ENCODE measurements around the gene TYMP. TPM values are rescaled to one million over a fixed set of nuclear protein-coding genes. Genes with fewer than 3 reads are reported as not detected.
A peak's percentile ranks its signal among the peaks of the same experiment; 100 is the strongest.

The TYMP gene
- total and polyA plus RNA-seq, 10 of the 15 experiments (the other 5 are each of a cell fraction or from before 2014, with no cell fraction given), result 0.42 to 57.8 (median 24.6) TPM

GRCh38 chr22:50524676-50525103 lies 5.1 kb downstream of the TYMP start:
- ChIA-PET POLR2A (interaction anchor here (0.5 to 6.5 kb wide), 11 partner anchors 9 to 210 kb away, joined by 3 to 232 read pairs (median 10); partner anchors contain the start of genes KLHDC7B, LMF2, NCAPH2 and SYCE3), CTCF (interaction anchor here (0.8 to 3.5 kb wide), 14 partner anchors 10 to 184 kb away, joined by 3 to 38 read pairs (median 8); partner anchors contain the start of genes LMF2, NCAPH2 and SYCE3), SMC1A (ENCODE audit: uncharacterized antibody, unreplicated experiment) (interaction anchor here (0.7 to 5.8 kb wide), 9 partner anchors 11 to 96 kb away, joined by 3 to 58 read pairs (median 8); partner anchors contain the start of genes CHKB, LMF2, NCAPH2 and SYCE3), RAD21 (ENCODE audit: unreplicated experiment) (interaction anchor here (0.8 to 6.3 kb wide), 10 partner anchors 11 to 126 kb away, joined by 3 to 106 read pairs (median 12); partner anchors contain the start of genes LMF2, NCAPH2 and SYCE3)
- H3K4me3 ChIP-seq, result peak overlapping the region; percentile 74
- TF ChIP-seq ZBED1 (IDR thresholded peaks at IDR 0.05; ENCODE audit: borderline replicate concordance) (0 out of 2 replicates have a peak, but pooled peaks have one; percentile 10), CUX1 (IDR thresholded peaks at IDR 0.05; ENCODE audit: insufficient replicate concordance, low read depth, low read length) (peak; percentile 33), KDM1A (IDR thresholded peaks at IDR 0.05; ENCODE audit: borderline replicate concordance) (no peak), CTCF (IDR thresholded peaks at IDR 0.05 in 2 of 3, conservative IDR thresholded peaks at IDR 0.05 in 1 of 3; ENCODE audit: control insufficient read depth in 2 of 3, extremely low read depth in 1 of 3, insufficient read depth in 1 of 3, low read depth in 3 of 3, low read length in 3 of 3) (no peak), POLR2AphosphoS5 (IDR thresholded peaks at IDR 0.05; ENCODE audit: low read length) (peak; percentile 3; the same call in 1 of the 2 replicates), ZNF687 (IDR thresholded peaks at IDR 0.05) (no peak), CBX5 (IDR thresholded peaks at IDR 0.05; ENCODE audit: low read depth) (no peak)
- H3K9me3 ChIP-seq (replicated peaks; ENCODE audit: control insufficient read depth, insufficient read depth, low read length), result no peaks in the 10 kb centered on the region
- H4K20me1 ChIP-seq (ENCODE audit: control insufficient read depth, insufficient read depth), result no peaks in the 10 kb centered on the region
- intact Hi-C loops (cut with micrococcal nuclease; ENCODE audit: unreplicated experiment), result loop anchor here (5.0 kb wide), 2 partner anchors 38 to 58 kb away; partner anchors contain the start of genes CHKB and SYCE3
- H3K27ac ChIP-seq (ENCODE audit: control insufficient read depth, insufficient read depth), result peak overlapping the region; percentile 94
- no peak overlapping the region for H2AFZ ChIP-seq (ENCODE audit: control insufficient read depth, low read depth, low read length)
- H3K36me3 ChIP-seq (ENCODE audit: control insufficient read depth in 2 of 2, insufficient read depth in 2 of 2, low read length in 1 of 2), result peaks cover 5 to 31% of the 10 kb centered on the region in 2 experiments; a peak in 3 of 4 replicates
- no peaks in the 10 kb centered on the region for H3K27me3 ChIP-seq (replicated peaks in 1 of 2; ENCODE audit: control insufficient read depth in 2 of 2, insufficient read depth in 2 of 2, low read length in 1 of 2)
- no peak for DNase-seq (ENCODE audit: low read depth, low spot score)
- peaks cover 46% of the 10 kb centered on the region for H3K79me2 ChIP-seq (ENCODE audit: control insufficient read depth, insufficient read depth, low read length)
- ATAC-seq, result no peak
- peak overlapping the region; percentile 97 for H3K4me2 ChIP-seq (ENCODE audit: control insufficient read depth, insufficient read depth)
- peaks cover 16% of the 10 kb centered on the region for H3K4me1 ChIP-seq (ENCODE audit: control insufficient read depth, insufficient read depth, low read length)
- in situ Hi-C loops (cut with MboI), result loop anchor here (5.0 kb wide), 1 partner anchor 98 kb away; no protein-coding TSS in a partner anchor
- 1% methylated on average over 19 of the region's 19 CpGs for WGBS (ENCODE audit: insufficient coverage, insufficient replicate concordance, low lambda C conversion rate, missing lambda C conversion rate)
- H3K9ac ChIP-seq (ENCODE audit: control insufficient read depth, insufficient read depth, low read length), result peak overlapping the region; percentile 94
- no TSS peak for BruUV-seq (replicated peaks)
- no peak for FAIRE-seq
